HG03159 (cell line): ENCODE data around the gene VSIG2.
A peak's percentile ranks its signal among the peaks of the same experiment; 100 is the strongest.

Experiments
- ATAC-seq: cut with Tn5 transposase; IDR thresholded peaks from one replicate; pipeline ENCODE4 v1.9.1; 2021; ENCODE audit warnings: mild to moderate bottlenecking, moderate library complexity; ENCODE audit not compliant: unreplicated experiment

The VSIG2 gene

DNA sequence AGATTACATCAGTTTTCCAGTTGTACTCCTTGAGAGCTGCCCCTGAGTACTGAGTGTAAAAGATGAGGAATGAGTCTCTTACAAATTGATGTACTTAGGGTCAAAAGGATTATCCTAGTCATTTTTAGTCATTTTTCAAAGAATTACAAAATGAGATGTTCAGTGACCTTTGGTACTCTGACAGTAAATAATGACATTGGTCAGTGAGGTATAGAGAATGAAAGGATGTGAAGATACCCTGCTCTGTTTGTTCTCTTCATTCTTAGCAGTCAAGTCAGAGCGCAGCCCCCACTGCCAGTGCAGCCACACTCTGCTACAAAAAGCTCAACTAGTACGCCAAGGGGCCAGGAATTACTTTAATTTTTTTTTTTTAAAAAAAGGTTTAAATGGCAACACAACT, 14.1 kb upstream of the VSIG2 start:
- no peak for ATAC-seq

DNA sequence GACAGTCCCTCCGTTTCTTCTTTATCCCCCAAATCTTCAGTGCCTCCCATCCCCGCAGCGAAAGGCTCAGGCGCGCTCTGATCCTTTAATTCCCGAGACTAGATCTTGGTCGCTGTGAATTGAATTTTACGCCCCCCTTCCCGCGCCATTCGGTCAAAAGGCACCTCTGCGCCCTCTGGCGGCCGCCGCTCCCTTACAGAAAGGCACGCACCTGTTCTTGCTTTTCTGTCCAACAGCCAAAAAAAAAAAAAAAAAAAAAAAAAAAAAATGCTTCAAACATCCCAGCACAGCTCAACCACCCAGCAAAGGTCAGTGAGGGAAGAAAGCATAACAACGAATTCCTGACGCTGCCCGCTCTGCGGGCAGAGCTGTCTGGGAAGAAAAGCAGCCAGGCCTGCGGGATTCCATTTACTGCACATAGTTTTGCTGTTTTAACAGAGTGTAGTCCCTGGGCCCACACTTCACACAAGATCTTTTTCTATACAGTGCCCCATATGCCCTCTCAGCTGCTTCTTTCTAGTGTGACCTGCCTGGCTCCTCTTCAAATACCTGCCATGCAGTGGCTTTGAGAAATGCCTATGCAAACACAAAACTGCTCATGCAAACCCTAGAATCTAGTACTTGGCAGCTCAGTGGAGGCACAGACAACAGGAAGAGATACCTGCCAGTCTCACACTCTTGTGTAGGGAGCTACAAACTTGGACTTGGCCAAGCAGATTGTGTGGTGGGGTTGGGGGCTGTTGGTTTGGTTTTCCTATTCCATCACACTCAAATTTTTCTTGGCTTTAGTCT, 11.3 kb upstream of the VSIG2 start:
- peak; percentile 23 for ATAC-seq

DNA sequence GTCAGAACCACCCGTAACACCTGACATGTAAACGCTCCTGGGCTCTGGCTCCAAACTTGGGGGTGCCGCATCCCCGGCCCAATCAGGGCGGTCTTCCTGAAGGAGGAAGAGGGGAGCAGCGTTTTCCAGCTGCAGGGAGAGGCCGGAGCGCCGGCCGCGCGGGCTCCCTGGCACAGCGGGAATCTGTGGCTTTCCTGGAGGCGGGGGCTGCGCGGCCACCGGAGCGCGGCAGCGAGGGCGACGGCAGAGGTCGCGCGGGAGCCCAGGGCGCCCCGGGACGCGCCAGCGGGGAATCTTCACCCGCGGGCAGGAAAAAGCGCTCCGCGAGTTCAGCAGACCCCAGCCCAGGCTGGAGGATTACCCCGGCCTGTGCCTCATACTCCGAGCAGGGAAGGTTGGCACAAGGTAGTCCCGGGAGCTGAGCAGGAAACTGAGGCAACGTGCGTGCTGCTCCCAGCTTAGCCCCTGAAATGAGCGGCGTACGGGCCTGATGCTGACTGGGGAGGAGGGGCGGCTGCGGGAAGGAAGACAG, 10.6 kb upstream of the VSIG2 start:
- peak; percentile 10 for ATAC-seq

DNA sequence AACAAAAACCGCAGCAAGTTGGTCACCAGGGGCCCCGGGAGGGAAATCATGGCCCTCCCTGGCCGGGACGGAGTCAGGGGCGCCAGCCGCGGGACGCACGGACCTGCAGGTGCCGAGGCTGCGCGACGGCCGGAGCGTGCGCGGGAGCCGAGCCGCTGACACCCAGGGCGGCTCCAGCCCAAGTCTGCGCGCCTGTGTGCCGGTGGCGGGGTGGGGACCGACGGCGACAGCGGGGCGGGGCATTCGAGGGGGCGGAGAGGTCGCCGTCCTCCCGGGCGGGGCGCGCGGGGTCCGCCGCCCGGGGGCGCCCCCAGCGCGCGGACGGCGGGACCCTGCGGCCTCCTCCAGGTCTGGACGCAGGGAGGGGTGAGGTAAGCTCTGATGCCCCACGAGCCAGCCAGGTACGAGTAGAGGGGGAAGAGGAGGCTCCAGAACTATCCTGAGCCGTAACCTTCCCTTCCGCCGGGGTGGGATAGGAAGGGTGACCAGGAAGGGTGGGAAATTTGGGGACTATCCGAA, 10.1 kb upstream of the VSIG2 start, which contains the start of gene ESAM:
Gene ESAM, minus strand, starts transcription at position 186 of the 519 bp plus-strand sequence. Its CDS starts 136 bp downstream, at position 50.
- ATAC-seq: peak; percentile 58

DNA sequence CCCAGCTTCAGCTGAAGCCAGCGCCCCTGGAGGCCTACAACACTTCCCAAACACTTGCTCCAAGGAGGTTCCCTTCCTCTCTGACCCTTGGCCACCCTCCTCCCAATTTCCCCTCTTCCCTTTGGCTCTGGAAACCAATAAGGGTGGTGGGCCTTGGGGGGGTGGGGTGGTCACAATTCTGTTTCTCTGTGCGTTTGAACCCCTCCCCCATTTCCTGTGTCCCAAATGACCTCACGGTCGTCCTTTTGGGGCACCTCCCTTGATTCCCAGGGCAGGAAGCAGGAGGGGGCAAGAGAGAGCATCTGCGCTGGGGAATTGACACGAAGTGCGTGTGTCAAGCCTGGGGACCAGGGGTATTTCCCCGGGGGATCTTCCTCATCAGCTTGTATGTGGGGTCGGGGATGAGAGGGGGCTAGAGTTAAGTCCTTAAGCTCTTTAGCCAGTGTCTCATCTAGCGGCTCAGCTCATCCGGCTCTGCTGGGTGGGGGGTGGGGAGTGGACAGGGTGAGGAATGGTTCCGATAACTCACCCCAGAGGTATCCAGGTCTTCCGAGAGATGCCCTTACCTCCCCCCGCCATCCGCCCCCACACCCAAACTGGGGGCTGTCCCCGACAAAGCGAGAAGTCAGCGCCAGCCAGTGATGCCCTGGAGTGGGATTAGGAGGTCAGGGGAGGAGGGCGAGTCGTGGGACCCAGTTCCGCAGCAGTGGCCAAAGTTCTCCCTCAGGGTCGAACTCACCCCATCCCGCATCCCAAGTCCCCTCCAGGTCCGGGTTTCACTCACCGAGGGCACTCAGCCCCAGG, 9.4 kb upstream of the VSIG2 start:
- ATAC-seq: no peak

DNA sequence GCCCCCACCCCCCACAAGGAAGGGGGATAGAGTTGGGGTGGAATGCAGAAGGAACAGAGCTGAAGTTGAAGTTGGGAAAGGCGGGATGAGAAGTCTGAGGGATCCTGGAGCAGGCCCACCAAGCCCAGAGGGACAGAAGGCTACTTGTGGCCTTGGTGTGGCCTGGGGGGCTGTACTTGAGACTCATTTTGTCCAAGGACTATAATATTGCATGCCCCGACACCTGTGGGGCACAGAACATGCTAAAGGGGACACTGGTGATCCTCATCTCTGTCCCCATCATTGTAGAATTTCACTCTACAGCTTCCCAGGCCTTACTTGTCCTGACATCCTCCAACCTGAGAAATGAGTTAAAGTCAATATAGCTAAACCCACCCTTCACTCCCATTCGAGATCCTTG, 8.8 kb upstream of the VSIG2 start:
- no peak for ATAC-seq

DNA sequence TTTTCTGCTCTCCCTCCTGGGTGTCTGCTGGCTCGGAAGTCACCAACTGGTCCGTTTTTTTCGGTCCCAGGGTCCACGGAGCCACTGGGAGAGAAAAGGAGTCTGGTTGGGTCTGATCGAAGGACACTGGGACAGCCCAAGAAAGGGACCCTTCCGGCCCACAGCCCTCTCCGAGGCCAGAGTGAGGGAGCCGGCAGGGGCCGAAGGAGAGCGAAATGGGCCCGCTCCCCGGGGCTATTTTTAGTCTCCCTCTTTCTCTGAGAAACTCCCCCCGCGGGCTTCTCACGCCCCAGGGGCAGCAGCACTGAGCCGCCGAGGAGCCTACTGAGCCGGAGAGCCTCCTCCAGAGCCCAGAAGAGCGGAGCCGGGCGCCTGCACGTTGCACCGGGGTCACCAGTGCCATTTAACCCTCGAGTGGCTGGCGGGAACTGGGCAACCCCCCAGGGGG, 8.2 kb upstream of the VSIG2 start:
- peak; percentile 24 for ATAC-seq

DNA sequence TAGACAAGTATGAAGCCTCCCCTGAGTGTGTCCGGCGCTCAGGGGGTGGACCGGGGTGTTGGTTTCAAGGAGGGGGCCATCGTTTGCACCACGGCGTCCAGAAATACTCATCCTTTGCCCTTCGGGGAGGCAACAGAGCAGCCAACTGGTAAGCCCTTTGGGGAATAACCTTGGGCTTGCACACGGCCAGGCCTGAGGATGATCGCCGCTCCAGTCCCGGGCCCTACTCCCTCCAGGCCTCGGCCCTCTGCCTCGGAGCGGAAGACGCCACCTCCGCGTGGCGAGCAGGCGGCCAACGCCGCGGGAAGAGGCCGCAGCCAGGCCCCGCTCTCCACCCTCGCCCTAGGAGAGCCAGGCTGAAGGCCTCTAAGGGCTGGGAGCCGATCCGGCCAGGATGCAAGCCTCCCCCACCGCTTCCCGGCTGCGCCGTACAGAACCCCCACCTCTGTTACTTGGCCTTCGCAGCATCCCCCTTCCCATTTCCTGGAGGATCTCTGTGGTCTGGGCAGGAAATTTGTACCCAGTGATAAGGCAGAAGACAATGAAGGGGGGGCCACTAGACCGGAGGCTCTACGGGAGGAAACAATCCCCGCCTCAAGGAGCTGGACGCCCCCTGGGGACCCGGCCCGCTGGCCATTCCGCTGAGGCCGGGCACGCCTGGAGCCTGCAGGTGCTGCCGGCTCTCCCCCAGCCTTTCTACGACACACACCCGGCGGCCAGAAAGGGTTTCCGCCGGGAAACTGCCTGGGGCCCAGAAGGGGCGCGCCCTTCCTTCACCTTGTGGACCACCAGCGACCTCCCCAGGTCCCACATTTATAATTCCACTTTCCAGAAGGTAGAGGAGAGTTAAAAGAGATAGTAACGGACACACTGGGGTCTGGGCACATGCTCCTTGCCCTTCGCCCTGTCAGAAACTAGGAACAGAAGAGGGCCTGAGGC, 7.5 kb upstream of the VSIG2 start:
- no peak for ATAC-seq

DNA sequence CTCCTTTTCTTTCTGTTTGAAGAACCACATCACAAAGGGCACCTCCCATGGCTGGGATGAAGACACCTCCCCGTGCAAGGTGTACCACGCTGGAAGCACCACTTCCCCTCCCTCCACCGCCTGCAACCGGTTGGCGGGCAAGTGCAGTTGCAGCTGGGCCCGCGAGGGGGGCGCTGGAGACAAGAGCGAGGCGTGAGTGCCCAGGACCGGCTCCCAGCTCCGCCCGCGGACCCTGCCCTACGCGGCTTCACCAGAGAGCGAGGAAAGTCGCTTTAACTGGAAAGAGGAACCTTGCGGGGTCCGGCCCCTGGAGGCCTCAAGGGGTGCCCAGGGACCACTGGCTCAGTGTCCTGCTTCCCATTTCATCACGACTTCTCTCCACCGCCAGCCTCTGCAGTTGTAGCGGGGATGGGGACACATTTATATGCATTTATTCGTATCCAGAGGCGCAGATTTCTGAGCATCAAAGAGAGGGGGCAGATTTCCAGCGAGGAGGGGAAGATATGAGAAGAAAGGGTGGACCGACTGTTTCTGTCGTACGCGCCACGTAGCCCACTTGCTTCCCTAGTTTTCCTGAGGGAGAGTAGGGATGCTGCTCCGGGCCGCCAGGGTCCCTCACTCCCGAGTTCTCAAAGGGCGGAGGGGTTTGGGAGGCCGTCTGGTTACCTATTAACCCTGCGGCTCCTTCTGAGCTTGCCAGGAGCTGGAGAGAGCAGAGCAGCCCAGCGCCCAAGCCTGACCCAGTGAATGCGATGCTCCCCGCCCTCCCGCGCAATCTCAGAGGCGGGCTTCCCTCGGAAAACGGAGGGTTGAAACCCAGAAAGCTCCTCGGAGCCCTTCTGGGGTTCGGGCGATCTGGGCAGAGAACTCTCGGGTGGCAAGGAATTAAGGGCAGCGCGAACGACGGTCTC, 6.6 kb upstream of the VSIG2 start:
- peak; percentile 56 for ATAC-seq

DNA sequence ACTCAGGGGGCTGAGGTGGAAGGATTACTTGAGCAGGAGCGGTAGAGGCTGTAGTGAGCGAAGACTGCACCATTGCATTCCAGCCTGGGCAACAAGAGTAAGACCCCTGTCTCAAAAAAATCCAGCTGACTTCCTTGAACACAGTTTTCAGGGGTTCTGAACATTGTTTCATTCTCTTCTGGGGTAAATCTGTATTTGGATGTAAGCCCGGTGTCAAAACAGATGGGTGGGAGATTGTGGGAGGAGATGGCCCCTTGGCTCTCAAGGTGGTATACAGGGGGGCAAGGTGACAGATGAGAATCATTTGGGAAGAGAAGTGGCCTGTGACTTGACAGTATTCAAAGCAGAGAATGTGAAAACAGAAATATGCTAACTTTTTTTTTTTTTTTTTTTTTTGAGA, 5.3 kb upstream of the VSIG2 start:
- no peak for ATAC-seq

DNA sequence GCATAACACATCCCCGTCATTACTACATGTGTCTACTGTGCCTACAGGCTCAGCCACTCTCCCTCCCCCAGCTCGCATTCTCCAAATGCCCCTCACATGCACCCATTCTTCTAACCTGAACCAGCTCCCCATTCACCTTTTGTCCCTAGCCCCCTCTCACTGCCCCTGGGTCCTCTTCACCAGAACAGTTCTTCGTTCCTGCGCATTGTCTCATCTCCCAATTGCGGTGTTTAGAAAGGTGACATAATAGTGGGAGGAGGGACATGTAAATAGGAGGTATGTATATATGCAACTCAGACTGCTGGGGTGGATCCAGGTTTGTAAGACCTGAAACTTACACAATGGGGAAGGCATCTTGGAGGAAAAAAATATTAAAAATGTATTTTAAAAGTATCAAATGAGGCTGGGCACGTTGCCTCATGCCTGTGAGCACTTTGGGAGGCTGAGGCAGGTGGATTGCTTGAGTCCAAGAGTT, 4.7 kb upstream of the VSIG2 start:
- no peak for ATAC-seq

DNA sequence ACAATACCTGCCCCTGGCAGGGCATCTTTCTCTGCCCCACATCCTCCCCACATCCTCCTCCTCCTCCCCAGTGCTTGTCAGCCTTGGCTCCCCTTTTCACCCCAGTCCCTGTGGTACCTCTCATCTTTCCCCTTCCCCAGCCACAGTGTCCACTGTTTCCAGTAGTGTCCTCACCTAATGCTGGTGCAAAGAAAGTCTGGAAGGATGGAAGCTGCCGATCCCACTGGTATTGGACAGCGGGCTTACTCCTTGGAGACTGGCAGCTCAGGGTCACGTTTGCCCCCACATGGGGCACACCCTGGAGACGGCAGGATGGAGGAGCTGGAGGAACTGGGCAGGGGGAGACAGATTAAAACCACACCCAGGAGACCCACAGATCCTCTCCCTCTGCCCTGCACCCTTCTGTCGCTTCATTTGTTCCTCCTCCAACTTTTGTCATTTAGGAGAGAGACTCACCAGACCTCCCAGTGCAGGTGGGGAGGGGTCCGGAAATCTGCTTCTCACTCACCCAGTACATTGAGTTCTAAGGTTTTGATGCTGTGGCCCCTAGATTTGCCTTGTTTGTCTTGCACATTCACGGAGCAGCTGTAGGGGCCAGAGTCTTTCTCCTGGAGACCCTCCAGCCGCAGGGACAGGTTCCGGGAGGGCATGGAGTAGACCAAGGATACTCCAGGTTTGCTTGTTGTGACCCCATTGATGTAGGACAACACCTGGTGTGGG, 4.1 kb upstream of the VSIG2 start:
- ATAC-seq: no peak

DNA sequence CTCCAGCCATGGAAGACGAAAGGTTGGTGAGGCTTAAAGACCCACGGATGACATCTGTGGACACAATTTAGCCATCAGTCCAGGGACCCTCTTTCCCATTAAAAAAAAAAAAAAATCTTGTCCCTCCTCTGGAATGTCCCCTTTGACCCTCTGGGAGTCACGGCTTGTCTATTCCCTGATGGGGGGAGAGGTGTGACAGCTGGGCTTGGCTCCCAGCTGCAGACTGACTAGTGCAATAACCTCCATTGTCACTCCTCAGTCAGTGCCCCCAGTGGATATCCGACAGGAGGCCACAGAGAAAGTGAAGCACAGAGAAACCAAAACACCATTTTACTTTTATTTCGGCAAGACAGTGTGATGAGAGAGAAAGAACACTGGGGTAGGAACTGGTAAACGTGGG, 2.7 kb upstream of the VSIG2 start:
- no peak for ATAC-seq

DNA sequence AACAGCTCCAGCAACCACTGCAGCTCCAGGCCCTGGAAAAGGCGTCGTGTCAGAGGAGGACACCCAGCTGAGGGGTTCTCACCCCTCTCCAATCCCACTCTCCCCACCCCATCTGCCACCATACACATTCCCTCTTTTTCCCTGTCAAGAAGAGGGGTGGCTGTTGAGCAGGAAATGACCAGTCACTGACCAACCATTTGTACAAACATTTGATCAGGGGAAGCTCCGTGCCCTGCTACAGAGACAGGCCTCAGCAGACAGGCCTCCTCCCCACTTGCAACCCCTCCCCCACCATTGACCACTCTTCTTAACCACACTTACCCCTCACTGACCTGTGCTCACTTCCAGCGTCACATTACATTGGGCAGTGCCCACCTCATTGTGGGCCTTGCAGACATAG, 2.3 kb upstream of the VSIG2 start:
- no peak for ATAC-seq

DNA sequence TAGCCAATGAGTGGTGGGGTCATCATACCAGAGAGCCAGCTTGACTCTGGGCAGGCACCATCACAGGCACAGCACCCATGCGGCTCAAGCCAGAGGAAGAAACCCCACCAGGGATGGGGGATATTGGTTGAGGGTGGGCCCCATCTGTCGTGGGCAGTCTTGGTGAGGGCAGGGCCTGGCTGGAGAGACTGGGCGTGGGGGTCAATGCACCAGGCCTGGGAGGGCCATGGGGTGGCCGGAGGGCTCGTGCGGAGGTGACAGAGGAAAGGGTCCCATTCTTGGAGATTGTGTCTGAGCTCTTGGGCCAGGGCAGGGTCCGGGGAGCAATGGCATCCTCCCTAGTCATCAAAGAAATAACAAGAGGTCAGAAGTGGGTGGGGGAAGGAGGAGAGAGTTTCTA, 1.6 kb upstream of the VSIG2 start:
- no peak for ATAC-seq

DNA sequence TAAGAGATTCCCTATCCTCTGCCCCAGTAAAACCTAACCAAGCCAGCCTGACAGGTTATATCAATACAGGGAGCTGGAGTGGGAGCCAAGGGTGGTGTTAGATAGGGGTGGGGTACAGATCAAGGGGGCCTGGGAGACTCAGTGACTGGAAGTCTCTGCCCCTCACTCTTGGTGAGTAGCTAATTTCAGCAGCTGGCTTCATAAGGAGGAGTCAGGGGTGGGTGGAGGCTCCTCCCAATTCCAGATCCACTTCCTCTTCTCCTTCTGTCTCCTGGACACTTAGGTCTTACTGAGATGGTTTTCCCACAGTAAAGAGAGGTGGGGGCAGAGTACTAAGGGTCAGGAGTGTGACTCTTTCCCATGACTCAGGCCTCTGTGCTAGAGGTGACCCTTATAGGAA, 1.1 kb upstream of the VSIG2 start:
- ATAC-seq: no peak

DNA sequence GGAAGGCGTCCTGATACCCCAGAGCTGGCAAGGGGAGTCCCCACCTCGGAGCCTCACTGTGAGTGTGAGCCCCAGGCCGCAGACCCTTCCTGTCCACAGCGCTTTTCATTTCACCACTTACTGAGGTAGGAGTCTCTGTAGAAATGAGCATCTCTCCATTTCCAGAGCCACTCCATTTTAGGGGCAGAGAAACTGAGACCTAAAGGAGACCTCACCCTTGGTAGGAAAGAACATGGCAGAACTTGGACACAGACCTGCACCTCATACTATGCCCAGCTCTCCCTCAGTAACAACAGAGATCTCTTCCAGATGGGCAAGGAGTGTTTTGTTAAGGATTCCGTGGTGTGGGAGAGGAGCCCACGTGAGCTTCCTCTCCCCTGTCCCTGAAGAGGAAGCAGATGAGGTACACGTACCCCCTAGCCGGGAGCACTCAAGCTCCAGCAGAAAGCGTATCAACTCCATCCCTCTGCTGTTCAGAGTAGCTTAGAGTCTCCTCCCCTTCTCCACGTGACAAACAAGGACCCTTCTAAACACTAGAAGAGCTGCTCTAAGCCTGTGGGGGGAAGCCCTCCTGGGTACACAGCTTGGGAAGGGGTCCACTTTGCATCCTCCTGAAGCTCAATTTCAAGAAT, 532 bp upstream of the VSIG2 start:
- no peak for ATAC-seq

DNA sequence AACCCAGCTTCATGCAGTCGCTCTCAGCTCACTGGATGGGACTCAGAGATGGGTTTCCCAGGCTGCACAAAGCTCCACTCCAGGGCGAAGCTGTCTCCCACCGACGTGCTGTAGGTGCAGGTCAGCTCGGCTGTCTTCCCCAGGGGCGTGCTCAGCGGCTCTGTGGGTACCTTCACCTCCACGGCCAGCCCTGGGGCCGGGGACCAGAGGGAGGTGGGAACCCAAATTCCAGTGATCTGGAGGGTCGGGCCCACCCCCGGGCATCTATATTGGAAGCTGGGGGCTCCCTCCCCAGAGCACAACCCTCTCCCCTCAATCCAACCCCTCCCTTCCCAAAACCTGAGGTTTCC, 689 bp downstream of the VSIG2 start:
- no peak for ATAC-seq
